NT2/D1 (cell line): ENCODE measurements around the gene RNF141.

Source experiments
- YY1 ChIP-seq: IDR thresholded peaks from 2 replicates; pipeline ENCODE4 v1.6.1; 2011; ENCODE audit not compliant: insufficient read length, insufficient read depth
- ZNF274 ChIP-seq: IDR thresholded peaks from 2 replicates; pipeline ENCODE4 v1.6.1; 2011; ENCODE audit warnings: mild to moderate bottlenecking, low read depth, low read length

DNA sequence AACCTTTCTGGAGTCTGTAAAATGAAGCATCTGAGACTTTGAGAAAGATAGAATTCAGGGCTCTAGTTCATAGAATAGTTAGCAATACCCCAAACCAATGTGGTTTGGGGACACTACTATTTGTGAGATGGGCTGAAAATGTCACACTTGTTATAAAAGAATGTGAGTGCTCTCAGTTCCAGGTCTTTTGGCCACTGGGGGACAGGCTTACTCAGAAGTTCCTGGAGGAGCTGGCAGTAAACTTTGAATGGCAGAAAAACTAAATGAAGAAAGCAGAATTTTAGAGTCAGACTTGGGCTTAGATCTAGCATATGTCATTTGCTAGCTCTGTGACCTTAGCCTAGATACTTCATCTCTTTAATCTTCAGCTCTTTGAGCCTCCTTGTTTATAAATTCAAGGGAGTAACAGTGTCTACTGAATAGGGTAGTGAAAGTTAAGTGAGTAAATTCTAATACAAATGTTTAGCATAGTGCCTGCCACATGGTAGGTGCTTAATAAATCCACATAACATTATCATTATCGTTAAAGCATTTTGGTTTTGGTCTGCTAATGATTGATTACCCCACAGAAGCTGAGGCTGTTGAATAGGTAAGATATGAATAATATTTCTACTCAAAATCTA is 23.8 kb upstream of the RNF141 start:
- TF ChIP-seq ZNF274 (no peak), YY1 (no peak)
